SK-N-SH (cell line): ENCODE results near the gene VANGL2.

Source experiments
- CHD2 ChIP-seq: fragments of 150-350 bp; IDR thresholded peaks from 2 replicates; pipeline ENCODE4 v1.6.1; 2018; ENCODE audit warnings: low read length; ENCODE audit not compliant: partially characterized antibody
- EZH2phosphoT487 ChIP-seq: fragments of 200-600 bp; sonication (generic); IDR thresholded peaks from 2 replicates; pipeline ENCODE4 v1.6.1; 2017; ENCODE audit warnings: low read depth, mixed run types, mild to moderate bottlenecking, antibody characterized with exemption, moderate library complexity, borderline replicate concordance
- GABPA ChIP-seq: IDR thresholded peaks from 2 replicates; pipeline ENCODE4 v1.4.0; 2012; ENCODE audit warnings: low read depth, mild to moderate bottlenecking
- MXI1 ChIP-seq: IDR thresholded peaks from 2 replicates; pipeline ENCODE4 v1.6.1; 2012; ENCODE audit warnings: mild to moderate bottlenecking, low read depth, low read length, improper control_type of control experiment
- NRF1 ChIP-seq: IDR thresholded peaks from 2 replicates; pipeline ENCODE4 v1.6.1; 2012; ENCODE audit warnings: low read depth, mild to moderate bottlenecking, low read length
- POLR2AphosphoS5 ChIP-seq: IDR thresholded peaks from 2 replicates; pipeline ENCODE4 v1.6.1; 2012; ENCODE audit warnings: low read depth, low read length
- RAD21 ChIP-seq: IDR thresholded peaks from 2 replicates; pipeline ENCODE4 v1.6.1; 2012; ENCODE audit warnings: mild to moderate bottlenecking, low read length
- RFX5 ChIP-seq: IDR thresholded peaks from 2 replicates; pipeline ENCODE4 v1.6.1; 2012; ENCODE audit warnings: mild to moderate bottlenecking, improper control_type of control experiment, low read length
- TF ChIP-seq, protein P1 (sequence below): fragments of 200-600 bp; sonication (generic); IDR thresholded peaks from 2 replicates; pipeline ENCODE4 v1.6.1; 2017; ENCODE audit warnings: antibody characterized with exemption, mild to moderate bottlenecking, moderate library complexity
- TF ChIP-seq, protein P2 (sequence below): IDR thresholded peaks from 2 replicates; pipeline ENCODE4; 2012

DNA sequence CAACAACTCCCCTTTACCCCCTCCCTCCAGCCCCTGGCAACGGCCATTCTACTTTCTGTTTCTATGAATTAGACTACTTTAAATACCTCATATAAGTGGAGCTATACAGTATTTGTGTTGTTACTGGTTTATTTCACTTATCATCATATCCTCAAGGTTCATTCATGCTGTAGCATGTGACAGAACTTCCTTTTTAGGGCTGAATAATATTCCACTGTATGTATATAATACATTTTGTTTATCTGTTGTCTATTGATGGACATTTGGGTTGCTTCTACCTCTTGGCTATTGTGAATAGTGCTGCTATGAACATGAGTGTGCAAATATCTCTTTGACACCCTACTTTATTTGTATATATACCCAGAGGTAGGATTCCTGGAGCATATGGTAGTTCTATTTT is 31.3 kb upstream of the VANGL2 start:
- TF ChIP-seq RAD21 (no peak), POLR2AphosphoS5 (no peak), EZH2phosphoT487 (no peak), CHD2 (no peak), NRF1 (no peak), GABPA (no peak), MXI1 (no peak), RFX5 (no peak)
- TF ChIP-seq, protein P1, sequence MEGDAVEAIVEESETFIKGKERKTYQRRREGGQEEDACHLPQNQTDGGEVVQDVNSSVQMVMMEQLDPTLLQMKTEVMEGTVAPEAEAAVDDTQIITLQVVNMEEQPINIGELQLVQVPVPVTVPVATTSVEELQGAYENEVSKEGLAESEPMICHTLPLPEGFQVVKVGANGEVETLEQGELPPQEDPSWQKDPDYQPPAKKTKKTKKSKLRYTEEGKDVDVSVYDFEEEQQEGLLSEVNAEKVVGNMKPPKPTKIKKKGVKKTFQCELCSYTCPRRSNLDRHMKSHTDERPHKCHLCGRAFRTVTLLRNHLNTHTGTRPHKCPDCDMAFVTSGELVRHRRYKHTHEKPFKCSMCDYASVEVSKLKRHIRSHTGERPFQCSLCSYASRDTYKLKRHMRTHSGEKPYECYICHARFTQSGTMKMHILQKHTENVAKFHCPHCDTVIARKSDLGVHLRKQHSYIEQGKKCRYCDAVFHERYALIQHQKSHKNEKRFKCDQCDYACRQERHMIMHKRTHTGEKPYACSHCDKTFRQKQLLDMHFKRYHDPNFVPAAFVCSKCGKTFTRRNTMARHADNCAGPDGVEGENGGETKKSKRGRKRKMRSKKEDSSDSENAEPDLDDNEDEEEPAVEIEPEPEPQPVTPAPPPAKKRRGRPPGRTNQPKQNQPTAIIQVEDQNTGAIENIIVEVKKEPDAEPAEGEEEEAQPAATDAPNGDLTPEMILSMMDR = no peak
- TF ChIP-seq, protein P2, sequence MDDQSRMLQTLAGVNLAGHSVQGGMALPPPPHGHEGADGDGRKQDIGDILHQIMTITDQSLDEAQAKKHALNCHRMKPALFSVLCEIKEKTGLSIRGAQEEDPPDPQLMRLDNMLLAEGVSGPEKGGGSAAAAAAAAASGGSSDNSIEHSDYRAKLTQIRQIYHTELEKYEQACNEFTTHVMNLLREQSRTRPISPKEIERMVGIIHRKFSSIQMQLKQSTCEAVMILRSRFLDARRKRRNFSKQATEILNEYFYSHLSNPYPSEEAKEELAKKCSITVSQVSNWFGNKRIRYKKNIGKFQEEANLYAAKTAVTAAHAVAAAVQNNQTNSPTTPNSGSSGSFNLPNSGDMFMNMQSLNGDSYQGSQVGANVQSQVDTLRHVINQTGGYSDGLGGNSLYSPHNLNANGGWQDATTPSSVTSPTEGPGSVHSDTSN = no peak
